HL-60 (cell line): ENCODE data around the gene RIPPLY1.

ENCODE experiments used
- DNase-seq, 2 experiments: peaks; one replicate each; pipeline ENCODE4 v3.0.0-alpha.2; 2010 to 2020; ENCODE audit warnings: low read depth in 1 of 2, low spot score in 1 of 2
- H3K27ac ChIP-seq: fragments of 250-450 bp; sonication (Bioruptor Pico); replicated peaks from 2 replicates; pipeline ENCODE4 v1.5.1; 2020; ENCODE audit warnings: mild to moderate bottlenecking, moderate library complexity
- H3K27me3 ChIP-seq: fragments of 250-450 bp; sonication (Bioruptor Pico); 2 replicates; pipeline ENCODE4 v1.5.1; 2021; ENCODE audit warnings: mild to moderate bottlenecking, moderate library complexity; ENCODE audit not compliant: insufficient read depth, poor library complexity, severe bottlenecking
- H3K4me3 ChIP-seq: replicated peaks from 2 replicates; pipeline ENCODE4 v1.5.1; 2011; ENCODE audit warnings: mild to moderate bottlenecking, control low read depth, low read length; ENCODE audit not compliant: insufficient read depth
- CTCF ChIP-seq: IDR thresholded peaks from one replicate; pipeline ENCODE4 v1.5.1; 2011; ENCODE audit warnings: low read length, control low read depth, inconsistent platforms; ENCODE audit not compliant: insufficient read depth
- GABPA ChIP-seq: IDR thresholded peaks from 2 replicates; pipeline ENCODE4 v1.6.1; 2012; ENCODE audit warnings: low read depth
- POLR2AphosphoS5 ChIP-seq: IDR thresholded peaks from 2 replicates; pipeline ENCODE4 v1.6.1; 2012; ENCODE audit warnings: low read depth
- SPI1 ChIP-seq: IDR thresholded peaks from 2 replicates; pipeline ENCODE4 v1.6.1; 2012; ENCODE audit warnings: low read depth, mild to moderate bottlenecking, borderline replicate concordance
- TF ChIP-seq, protein P1 (sequence below): IDR thresholded peaks from 2 replicates; pipeline ENCODE4 v1.6.1; 2012; ENCODE audit warnings: low read depth; ENCODE audit not compliant: insufficient replicate concordance

RIPPLY1 gene

GRCh38 chrX:106936246-106936645 lies 33.1 kb upstream of the RIPPLY1 start:
- no peak overlapping the region for H3K27ac ChIP-seq
- H3K4me3 ChIP-seq = no peak overlapping the region
- no peak for DNase-seq
- no peak for TF ChIP-seq CTCF
- peaks cover 8% of the 10 kb centered on the region for H3K27me3 ChIP-seq

- Histone ChIP-seq H3K27ac (no peak overlapping the region), H3K4me3 (no peak overlapping the region), H3K27me3 (peaks cover 8% of the 10 kb centered on the region)
- no peak for TF ChIP-seq CTCF
- TF ChIP-seq GABPA = no peak
- TF ChIP-seq, protein P1, sequence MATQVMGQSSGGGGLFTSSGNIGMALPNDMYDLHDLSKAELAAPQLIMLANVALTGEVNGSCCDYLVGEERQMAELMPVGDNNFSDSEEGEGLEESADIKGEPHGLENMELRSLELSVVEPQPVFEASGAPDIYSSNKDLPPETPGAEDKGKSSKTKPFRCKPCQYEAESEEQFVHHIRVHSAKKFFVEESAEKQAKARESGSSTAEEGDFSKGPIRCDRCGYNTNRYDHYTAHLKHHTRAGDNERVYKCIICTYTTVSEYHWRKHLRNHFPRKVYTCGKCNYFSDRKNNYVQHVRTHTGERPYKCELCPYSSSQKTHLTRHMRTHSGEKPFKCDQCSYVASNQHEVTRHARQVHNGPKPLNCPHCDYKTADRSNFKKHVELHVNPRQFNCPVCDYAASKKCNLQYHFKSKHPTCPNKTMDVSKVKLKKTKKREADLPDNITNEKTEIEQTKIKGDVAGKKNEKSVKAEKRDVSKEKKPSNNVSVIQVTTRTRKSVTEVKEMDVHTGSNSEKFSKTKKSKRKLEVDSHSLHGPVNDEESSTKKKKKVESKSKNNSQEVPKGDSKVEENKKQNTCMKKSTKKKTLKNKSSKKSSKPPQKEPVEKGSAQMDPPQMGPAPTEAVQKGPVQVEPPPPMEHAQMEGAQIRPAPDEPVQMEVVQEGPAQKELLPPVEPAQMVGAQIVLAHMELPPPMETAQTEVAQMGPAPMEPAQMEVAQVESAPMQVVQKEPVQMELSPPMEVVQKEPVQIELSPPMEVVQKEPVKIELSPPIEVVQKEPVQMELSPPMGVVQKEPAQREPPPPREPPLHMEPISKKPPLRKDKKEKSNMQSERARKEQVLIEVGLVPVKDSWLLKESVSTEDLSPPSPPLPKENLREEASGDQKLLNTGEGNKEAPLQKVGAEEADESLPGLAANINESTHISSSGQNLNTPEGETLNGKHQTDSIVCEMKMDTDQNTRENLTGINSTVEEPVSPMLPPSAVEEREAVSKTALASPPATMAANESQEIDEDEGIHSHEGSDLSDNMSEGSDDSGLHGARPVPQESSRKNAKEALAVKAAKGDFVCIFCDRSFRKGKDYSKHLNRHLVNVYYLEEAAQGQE = no peak
- TF ChIP-seq SPI1 = no peak
- no peak for TF ChIP-seq POLR2AphosphoS5
- no peak for DNase-seq
Observed at GRCh38 chrX:106935175-106935574, 32.0 kb upstream of the RIPPLY1 start.

- no peak for DNase-seq
- Histone ChIP-seq H3K27ac (no peak overlapping the region), H3K4me3 (no peak overlapping the region), H3K27me3 (peaks cover 8% of the 10 kb centered on the region)
- no peak for TF ChIP-seq SPI1
- TF ChIP-seq CTCF = no peak
- TF ChIP-seq POLR2AphosphoS5 = no peak
- no peak for TF ChIP-seq GABPA
- TF ChIP-seq, protein P1 = no peak
Observed at GRCh38 chrX:106933538-106933961, 30.4 kb upstream of the RIPPLY1 start.

DNA sequence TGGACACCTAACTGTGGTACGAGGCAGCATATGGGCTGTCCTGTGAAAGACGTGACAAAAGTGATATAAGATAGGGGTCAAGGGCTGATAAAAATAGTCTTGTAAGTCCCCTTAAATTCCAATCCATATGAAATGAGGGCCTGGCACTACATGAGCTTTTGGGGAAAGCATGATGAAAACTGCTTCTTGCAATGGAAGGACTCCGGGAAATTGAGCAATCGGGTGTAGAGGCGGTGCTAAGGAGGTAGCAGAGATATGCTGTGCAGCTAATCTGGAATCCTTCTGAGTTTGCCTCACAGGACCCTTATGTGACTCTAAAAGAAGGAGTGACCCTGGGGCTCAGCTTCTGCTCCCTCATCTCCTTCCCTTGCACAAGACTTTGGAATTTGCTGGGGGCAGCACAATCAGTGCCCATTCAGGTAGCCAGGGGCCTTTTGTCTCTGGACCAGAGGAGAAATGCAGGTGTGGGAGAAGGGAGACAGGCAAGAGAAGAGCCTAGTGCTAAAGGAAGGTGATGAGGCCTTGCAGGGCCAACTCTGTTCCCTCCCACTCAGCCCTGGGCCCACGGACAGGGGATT lies 29.9 kb upstream of the RIPPLY1 start:
- H3K27me3 ChIP-seq = peaks cover 8% of the 10 kb centered on the region
- peak in 1 of 2 experiments; percentile 4 for DNase-seq
- no peak overlapping the region for H3K4me3 ChIP-seq
- TF ChIP-seq, protein P1 = no peak
- TF ChIP-seq SPI1 (no peak), POLR2AphosphoS5 (no peak)
- H3K27ac ChIP-seq = no peak overlapping the region
